ENCODE data around the gene SAFB.

GRCh38 chr19:5615756-5616327, 7.0 kb upstream of the SAFB start:
- no peak for TF ChIP-seq CTCF (conservative IDR thresholded peaks at IDR 0.05)
- no peak for TF ChIP-seq ZFX (IDR thresholded peaks at IDR 0.05)
